SJCRH30 (cell line): ENCODE results near the gene SERPINA10. TPM values are rescaled to one million over a fixed set of nuclear protein-coding genes. Genes with fewer than 3 reads are reported as not detected.

Experiments
- DNase-seq, 2 experiments: peaks; one replicate each; pipeline ENCODE4 v3.0.0-alpha.2; 2015 to 2020
- H3K27ac ChIP-seq: fragments of 250-450 bp; sonication (Bioruptor Pico); 2 replicates; pipeline ENCODE4 v1.5.1; 2020; ENCODE audit warnings: mild to moderate bottlenecking, moderate library complexity
- H3K27me3 ChIP-seq: fragments of 250-450 bp; sonication (Bioruptor Pico); 2 replicates; pipeline ENCODE4 v1.5.1; 2020; ENCODE audit warnings: mild to moderate bottlenecking, moderate library complexity
- H3K36me3 ChIP-seq: fragments of 250-450 bp; sonication (Bioruptor Pico); 2 replicates; pipeline ENCODE4 v1.5.1; 2020; ENCODE audit warnings: mild to moderate bottlenecking, moderate library complexity
- H3K4me1 ChIP-seq: fragments of 250-450 bp; sonication (Bioruptor Pico); 2 replicates; pipeline ENCODE4 v1.5.1; 2020; ENCODE audit warnings: mild to moderate bottlenecking, moderate library complexity
- H3K4me3 ChIP-seq: fragments of 250-450 bp; sonication (Bioruptor Pico); 2 replicates; pipeline ENCODE4 v1.5.1; 2020; ENCODE audit warnings: mild to moderate bottlenecking, moderate library complexity
- H3K9me3 ChIP-seq: fragments of 250-450 bp; sonication (Bioruptor Pico); replicated peaks from 2 replicates; pipeline ENCODE4 v1.5.1; 2020; ENCODE audit warnings: mild to moderate bottlenecking, moderate library complexity
- total RNA-seq: library from RNA; depleted of rRNA; stranded (reverse); fragments of >200 nt; shearing (Covaris generic); gene quantifications from 2 replicates; pipeline ENCODE4 v1.2.3, GENCODE V29; 2014; rRNA removed

The SERPINA10 gene, protein sequence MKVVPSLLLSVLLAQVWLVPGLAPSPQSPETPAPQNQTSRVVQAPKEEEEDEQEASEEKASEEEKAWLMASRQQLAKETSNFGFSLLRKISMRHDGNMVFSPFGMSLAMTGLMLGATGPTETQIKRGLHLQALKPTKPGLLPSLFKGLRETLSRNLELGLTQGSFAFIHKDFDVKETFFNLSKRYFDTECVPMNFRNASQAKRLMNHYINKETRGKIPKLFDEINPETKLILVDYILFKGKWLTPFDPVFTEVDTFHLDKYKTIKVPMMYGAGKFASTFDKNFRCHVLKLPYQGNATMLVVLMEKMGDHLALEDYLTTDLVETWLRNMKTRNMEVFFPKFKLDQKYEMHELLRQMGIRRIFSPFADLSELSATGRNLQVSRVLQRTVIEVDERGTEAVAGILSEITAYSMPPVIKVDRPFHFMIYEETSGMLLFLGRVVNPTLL
- 0.03 TPM in 1 of 2 replicates, not detected in the other for total RNA-seq

GRCh38 chr14:94292872-94293577 is at the start of gene SERPINA10:
Gene SERPINA10 (minus strand): TSS chr14:94293268. CDS start chr14:94290593, 2,675 bp downstream.
- H3K27me3 ChIP-seq, result no peaks in the 10 kb centered on the region
- H3K4me1 ChIP-seq, result no peaks in the 10 kb centered on the region
- H3K27ac ChIP-seq, result no peak within 1 kb of the TSS
- no peak within 1 kb of the TSS for H3K4me3 ChIP-seq
- no peaks in the 10 kb centered on the region for H3K9me3 ChIP-seq
- DNase-seq, result peak in 1 of 2 experiments; percentile 27
- H3K36me3 ChIP-seq, result no peaks in the 10 kb centered on the region

GRCh38 chr14:94342334-94342934 is 49.4 kb upstream of the SERPINA10 start:
- peak; percentile 89 to 92 for DNase-seq
- H3K27me3 ChIP-seq, result no peaks in the 10 kb centered on the region
- H3K27ac ChIP-seq, result no peak overlapping the region

DNA sequence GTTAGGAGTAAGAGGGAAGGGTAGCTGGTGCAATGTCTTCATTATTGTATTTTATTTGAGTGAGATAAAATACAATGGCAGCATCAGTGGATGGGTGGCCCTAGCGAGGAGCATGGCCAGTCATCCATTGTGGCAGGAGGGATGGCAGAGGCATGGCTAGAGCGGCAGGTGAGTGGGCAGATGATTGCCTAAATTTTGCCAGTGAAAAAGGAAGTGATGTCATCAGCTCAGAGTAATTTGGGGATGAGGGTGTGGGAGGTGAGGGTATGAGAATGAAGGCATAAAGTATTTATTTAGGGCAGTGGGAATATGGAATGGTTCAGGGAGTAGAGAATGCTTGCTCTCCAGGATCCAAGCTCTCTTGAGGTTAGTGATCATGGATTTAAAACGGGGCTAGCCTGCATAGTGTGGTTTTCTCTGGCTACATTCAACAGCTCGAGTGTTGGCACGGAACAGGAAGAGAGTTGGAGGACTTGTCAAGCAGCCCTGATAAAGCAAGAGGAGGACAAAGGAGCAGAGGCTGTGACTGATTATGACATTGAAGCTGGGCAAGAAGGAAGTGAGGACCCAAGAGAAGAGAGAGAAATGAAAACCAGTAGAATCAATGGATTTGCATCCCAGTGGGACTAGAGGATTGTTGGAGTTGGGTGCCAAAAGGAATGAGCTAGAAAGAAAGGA is 48.7 kb upstream of the SERPINA10 start:
- no peak for DNase-seq
- Histone ChIP-seq H3K4me3 (no peak overlapping the region), H3K9me3 (peaks cover 2% of the 10 kb centered on the region; the same call in 1 of the 2 replicates), H3K27ac (no peak overlapping the region), H3K4me1 (peaks cover 12% of the 10 kb centered on the region), H3K27me3 (no peaks in the 10 kb centered on the region), H3K36me3 (no peaks in the 10 kb centered on the region)

More at GRCh38 chr14:94342334-94342934, 49.4 kb upstream of the SERPINA10 start:
- Histone ChIP-seq H3K9me3 (peaks cover 2% of the 10 kb centered on the region; the same call in 1 of the 2 replicates), H3K4me3 (no peak overlapping the region), H3K36me3 (no peaks in the 10 kb centered on the region), H3K4me1 (peaks cover 12% of the 10 kb centered on the region)

GRCh38 chr14:94340533-94340932 is 47.5 kb upstream of the SERPINA10 start:
- H3K4me3 ChIP-seq, result no peak overlapping the region
- no peak overlapping the region for H3K27ac ChIP-seq
- H3K27me3 ChIP-seq, result no peaks in the 10 kb centered on the region
- peaks cover 12% of the 10 kb centered on the region for H3K4me1 ChIP-seq
- no peak for DNase-seq
- H3K36me3 ChIP-seq, result no peaks in the 10 kb centered on the region
- H3K9me3 ChIP-seq, result peaks cover 2% of the 10 kb centered on the region; the same call in 1 of the 2 replicates

DNA sequence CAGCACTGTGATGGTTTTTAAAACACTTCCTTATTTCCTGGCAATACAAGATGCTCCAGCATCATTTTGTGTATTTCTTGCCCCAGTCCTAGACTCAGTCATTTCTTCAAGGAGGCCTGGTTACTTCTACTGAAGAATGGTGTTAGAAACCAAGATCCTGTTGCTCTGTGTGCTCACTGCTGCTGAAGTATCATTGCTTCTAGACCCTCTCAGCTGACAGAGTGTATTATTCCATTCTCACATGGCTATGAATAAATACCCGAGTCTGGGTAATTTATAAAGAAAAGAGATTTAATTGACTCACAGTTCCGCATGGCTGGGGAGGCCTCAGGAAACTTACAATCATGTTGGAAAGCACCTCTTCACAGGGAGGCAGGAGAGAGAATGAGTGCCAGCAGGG is 45.0 kb upstream of the SERPINA10 start:
- no peaks in the 10 kb centered on the region for H3K27me3 ChIP-seq
- H3K36me3 ChIP-seq, result no peaks in the 10 kb centered on the region
- H3K9me3 ChIP-seq, result peaks cover 2% of the 10 kb centered on the region; the same call in 1 of the 2 replicates
- H3K27ac ChIP-seq, result no peak overlapping the region
- no peak for DNase-seq
- no peak overlapping the region for H3K4me3 ChIP-seq
- peaks cover 12% of the 10 kb centered on the region for H3K4me1 ChIP-seq

DNA sequence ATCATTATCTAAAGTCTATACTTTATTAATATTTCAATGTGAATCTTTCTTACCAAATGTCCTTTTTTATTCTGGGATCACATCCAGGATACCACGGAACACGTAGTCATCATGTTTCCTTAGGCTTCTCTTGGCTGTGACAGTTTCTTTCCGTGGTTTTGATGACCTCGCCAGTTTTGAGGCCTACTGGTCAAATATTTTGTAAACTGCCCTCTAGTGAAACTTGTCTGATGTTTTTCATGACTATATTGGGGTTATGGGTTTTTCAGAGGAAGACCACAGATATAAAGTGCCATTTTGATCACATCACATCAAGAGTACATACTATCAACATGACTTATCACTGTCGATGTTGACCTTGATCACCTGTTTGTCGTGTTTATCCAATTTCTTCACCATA is 44.2 kb upstream of the SERPINA10 start:
- no peaks in the 10 kb centered on the region for H3K36me3 ChIP-seq
- H3K4me3 ChIP-seq, result no peak overlapping the region
- H3K4me1 ChIP-seq, result peaks cover 9% of the 10 kb centered on the region
- H3K9me3 ChIP-seq, result peaks cover 2% of the 10 kb centered on the region; the same call in 1 of the 2 replicates
- H3K27ac ChIP-seq, result no peak overlapping the region
- DNase-seq, result no peak
- no peaks in the 10 kb centered on the region for H3K27me3 ChIP-seq

GRCh38 chr14:94334872-94335271 is 41.8 kb upstream of the SERPINA10 start:
- Histone ChIP-seq H3K36me3 (no peaks in the 10 kb centered on the region), H3K9me3 (peaks cover 2% of the 10 kb centered on the region; the same call in 1 of the 2 replicates), H3K27me3 (no peaks in the 10 kb centered on the region), H3K27ac (no peak overlapping the region), H3K4me1 (no peaks in the 10 kb centered on the region), H3K4me3 (no peak overlapping the region)
- DNase-seq, result no peak

DNA sequence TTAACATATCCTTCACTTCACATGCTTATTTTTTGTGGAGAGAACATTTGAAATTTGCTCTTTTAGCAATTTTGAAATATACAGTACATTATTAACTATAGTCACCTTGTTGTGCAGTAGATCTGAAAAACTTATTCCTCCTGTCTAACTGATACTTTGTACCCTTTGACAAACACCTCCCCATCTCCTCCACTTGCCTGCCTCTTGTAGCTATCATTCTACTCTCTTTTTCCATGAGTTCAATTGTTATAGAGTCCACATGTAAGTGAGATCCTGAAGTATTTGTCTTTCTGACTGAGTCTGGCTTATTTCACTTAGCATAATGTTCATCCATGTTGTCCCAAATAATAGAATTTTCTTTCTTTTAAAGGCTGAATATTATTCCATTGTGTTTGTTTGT is 39.5 kb upstream of the SERPINA10 start:
- DNase-seq, result no peak
- no peak overlapping the region for H3K4me3 ChIP-seq
- no peaks in the 10 kb centered on the region for H3K36me3 ChIP-seq
- no peaks in the 10 kb centered on the region for H3K4me1 ChIP-seq
- H3K9me3 ChIP-seq, result peaks cover 2% of the 10 kb centered on the region; the same call in 1 of the 2 replicates
- no peak overlapping the region for H3K27ac ChIP-seq
- H3K27me3 ChIP-seq, result no peaks in the 10 kb centered on the region

DNA sequence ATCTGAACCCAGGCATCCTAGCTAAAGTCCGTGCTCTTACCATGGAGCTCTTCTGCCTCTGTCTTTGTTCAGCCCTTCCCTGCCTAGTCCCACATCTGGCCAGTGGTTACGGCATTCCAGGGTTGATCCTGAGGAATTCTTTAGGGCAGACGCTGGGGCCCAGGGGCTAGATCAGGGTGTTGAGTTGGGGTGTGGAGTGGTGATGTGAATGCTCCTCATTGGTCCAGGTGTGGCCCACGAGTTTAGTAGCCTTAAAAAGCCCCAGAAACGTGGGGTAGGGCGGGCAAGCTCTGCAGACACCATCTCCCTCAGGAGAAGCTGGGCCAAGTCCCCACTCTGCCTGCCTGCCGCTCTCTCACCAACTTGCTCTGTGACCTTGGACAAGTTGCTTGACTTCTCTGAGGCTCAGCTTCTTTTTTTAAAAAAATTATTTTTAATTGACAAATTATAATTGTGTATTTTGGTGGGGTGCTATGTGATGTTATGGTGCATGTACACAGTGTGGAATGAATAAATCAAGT is 39.1 kb upstream of the SERPINA10 start:
- Histone ChIP-seq H3K4me3 (no peak overlapping the region), H3K9me3 (no peaks in the 10 kb centered on the region), H3K27ac (no peak overlapping the region), H3K27me3 (no peaks in the 10 kb centered on the region), H3K36me3 (no peaks in the 10 kb centered on the region), H3K4me1 (0 out of 2 replicates have a peak, but pooled peaks cover 4% of the 10 kb centered on the region)
- no peak for DNase-seq

DNA sequence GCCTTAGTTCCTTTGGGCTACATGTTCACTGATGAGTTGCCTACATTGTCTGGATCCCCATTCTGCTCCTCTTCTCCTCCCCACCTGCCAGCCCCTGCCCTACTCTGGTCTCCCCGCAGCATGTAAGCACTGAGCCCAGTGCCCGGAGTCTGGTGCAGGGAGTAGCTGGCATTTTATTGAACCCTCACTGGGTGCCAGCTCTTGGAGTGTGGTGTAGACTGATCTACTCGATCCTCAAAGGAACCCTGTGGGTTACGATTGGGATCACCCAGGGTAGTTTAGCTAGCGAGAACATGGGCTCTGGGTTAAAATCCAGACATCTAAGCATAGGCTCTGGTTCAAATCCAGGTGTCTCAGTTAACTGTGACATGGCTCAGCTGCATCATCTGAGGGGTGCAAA is 38.4 kb upstream of the SERPINA10 start:
- H3K27ac ChIP-seq, result no peak overlapping the region
- no peak for DNase-seq
- no peaks in the 10 kb centered on the region for H3K9me3 ChIP-seq
- no peaks in the 10 kb centered on the region for H3K36me3 ChIP-seq
- no peaks in the 10 kb centered on the region for H3K27me3 ChIP-seq
- 0 out of 2 replicates have a peak, but pooled peaks cover 5% of the 10 kb centered on the region for H3K4me1 ChIP-seq
- H3K4me3 ChIP-seq, result no peak overlapping the region

GRCh38 chr14:94330857-94331256 is 37.8 kb upstream of the SERPINA10 start:
- Histone ChIP-seq H3K27ac (no peak overlapping the region), H3K9me3 (no peaks in the 10 kb centered on the region), H3K4me1 (0 out of 2 replicates have a peak, but pooled peaks cover 5% of the 10 kb centered on the region), H3K4me3 (no peak overlapping the region), H3K36me3 (no peaks in the 10 kb centered on the region), H3K27me3 (no peaks in the 10 kb centered on the region)
- DNase-seq, result no peak

DNA sequence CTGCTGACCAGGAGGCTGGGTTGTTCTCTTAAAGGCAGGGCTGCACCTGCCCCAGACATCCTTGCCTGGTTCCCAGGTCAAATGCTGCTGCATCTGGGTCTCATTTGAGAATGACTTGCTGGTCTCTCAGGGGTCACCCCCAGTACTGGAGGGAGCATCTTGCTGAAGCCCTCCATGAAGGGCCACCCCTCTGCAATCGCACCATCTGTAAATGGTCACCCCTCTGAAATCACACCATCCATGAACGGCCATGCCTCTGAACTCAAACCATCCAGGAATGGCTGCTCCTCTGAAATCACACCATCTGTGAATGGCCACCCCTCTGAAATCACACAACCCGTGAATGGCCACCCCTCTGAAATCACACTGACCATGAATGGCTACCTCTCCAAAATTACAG is 37.4 kb upstream of the SERPINA10 start:
- Histone ChIP-seq H3K27me3 (no peaks in the 10 kb centered on the region), H3K4me3 (no peak overlapping the region), H3K36me3 (no peaks in the 10 kb centered on the region), H3K9me3 (no peaks in the 10 kb centered on the region), H3K27ac (no peak overlapping the region), H3K4me1 (0 out of 2 replicates have a peak, but pooled peaks cover 5% of the 10 kb centered on the region)
- DNase-seq, result no peak

DNA sequence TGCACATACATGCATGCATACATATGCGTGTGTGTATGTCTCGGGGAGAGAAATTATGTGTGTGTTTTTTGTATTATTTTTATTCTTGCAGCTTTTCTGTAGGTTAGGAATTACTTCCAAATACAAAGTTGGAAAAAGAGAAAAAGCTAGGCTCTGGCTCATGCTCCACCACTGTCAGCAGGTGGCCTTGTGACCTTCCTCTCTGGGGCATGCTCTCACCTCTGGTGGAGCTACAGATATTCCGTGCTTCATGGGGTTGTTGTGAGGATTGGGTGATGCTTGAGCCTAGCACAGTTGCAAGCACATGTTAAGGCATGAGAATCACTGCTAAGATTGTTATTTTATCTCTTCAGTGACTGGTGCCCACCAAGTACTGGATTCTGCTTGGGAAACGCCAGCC is 36.8 kb upstream of the SERPINA10 start:
- DNase-seq, result no peak
- no peaks in the 10 kb centered on the region for H3K9me3 ChIP-seq
- no peaks in the 10 kb centered on the region for H3K27me3 ChIP-seq

GRCh38 chr14:94328196-94328595 is 35.1 kb upstream of the SERPINA10 start:
- no peak overlapping the region for H3K4me3 ChIP-seq
- H3K27me3 ChIP-seq, result no peaks in the 10 kb centered on the region
- H3K36me3 ChIP-seq, result no peaks in the 10 kb centered on the region
- H3K9me3 ChIP-seq, result no peaks in the 10 kb centered on the region
- no peak for DNase-seq
- H3K4me1 ChIP-seq, result 0 out of 2 replicates have a peak, but pooled peaks cover 5% of the 10 kb centered on the region
- H3K27ac ChIP-seq, result no peak overlapping the region

More for the DNA sequence above, 36.8 kb upstream of the SERPINA10 start:
- Histone ChIP-seq H3K27ac (no peak overlapping the region), H3K4me3 (no peak overlapping the region), H3K4me1 (0 out of 2 replicates have a peak, but pooled peaks cover 5% of the 10 kb centered on the region), H3K36me3 (no peaks in the 10 kb centered on the region)
